SIG-M5 treated with dmso at 0.1 percent for 504 hours (cell line): Measurements from ENCODE around the gene KCNT2.

Source experiments
- DNase-seq: peaks from one replicate; lab custom pipeline; 2025; ENCODE audit not compliant: unreplicated experiment; lab: John Stamatoyannopoulos, UW

Gene KCNT2

GRCh38 chr1:196450143-196451095 lies 157.8 kb downstream of the KCNT2 start:
- peak; percentile 7 for DNase-seq

GRCh38 chr1:196449460-196449859 lies 158.8 kb downstream of the KCNT2 start:
- DNase-seq, result no peak

- DNase-seq, result no peak
Measured at GRCh38 chr1:196445775-196446174, 162.5 kb downstream of the KCNT2 start.

- no peak for DNase-seq
Measured at GRCh38 chr1:196444634-196445033, 163.6 kb downstream of the KCNT2 start.

GRCh38 chr1:196442366-196442765 lies 165.9 kb downstream of the KCNT2 start:
- DNase-seq, result no peak

- DNase-seq, result no peak
Measured at GRCh38 chr1:196440711-196441110, 167.5 kb downstream of the KCNT2 start.

GRCh38 chr1:196438329-196438728 lies 169.9 kb downstream of the KCNT2 start:
- DNase-seq, result no peak

GRCh38 chr1:196437671-196438070 lies 170.6 kb downstream of the KCNT2 start:
- no peak for DNase-seq

GRCh38 chr1:196433000-196433399 lies 175.2 kb downstream of the KCNT2 start:
- no peak for DNase-seq

- DNase-seq, result no peak
Measured at GRCh38 chr1:196427976-196428734, 180.1 kb downstream of the KCNT2 start.

GRCh38 chr1:196425513-196425912 lies 182.7 kb downstream of the KCNT2 start:
- DNase-seq, result no peak

- DNase-seq, result no peak
Measured at GRCh38 chr1:196423612-196424011, 184.6 kb downstream of the KCNT2 start.

GRCh38 chr1:196418772-196419171 lies 189.5 kb downstream of the KCNT2 start:
- DNase-seq, result no peak

GRCh38 chr1:196415978-196416377 lies 192.3 kb downstream of the KCNT2 start:
- no peak for DNase-seq

GRCh38 chr1:196412326-196412725 lies 195.9 kb downstream of the KCNT2 start:
- no peak for DNase-seq

- no peak for DNase-seq
Measured at GRCh38 chr1:196410768-196411167, 197.5 kb downstream of the KCNT2 start.

GRCh38 chr1:196409586-196409985 lies 198.7 kb downstream of the KCNT2 start:
- no peak for DNase-seq

GRCh38 chr1:196407358-196408051 lies 200.7 kb downstream of the KCNT2 start:
- DNase-seq, result no peak

GRCh38 chr1:196405839-196406238 lies 202.4 kb downstream of the KCNT2 start:
- DNase-seq, result no peak

GRCh38 chr1:196403803-196404690 lies 204.2 kb downstream of the KCNT2 start:
- no peak for DNase-seq
